ENCODE results near the gene ZNF181. TPM values are rescaled to one million over a fixed set of nuclear protein-coding genes. Genes with fewer than 3 reads are reported as not detected.

The ZNF181 gene
- total RNA-seq, 1 experiment from 2014 or later = 8.2 TPM

DNA sequence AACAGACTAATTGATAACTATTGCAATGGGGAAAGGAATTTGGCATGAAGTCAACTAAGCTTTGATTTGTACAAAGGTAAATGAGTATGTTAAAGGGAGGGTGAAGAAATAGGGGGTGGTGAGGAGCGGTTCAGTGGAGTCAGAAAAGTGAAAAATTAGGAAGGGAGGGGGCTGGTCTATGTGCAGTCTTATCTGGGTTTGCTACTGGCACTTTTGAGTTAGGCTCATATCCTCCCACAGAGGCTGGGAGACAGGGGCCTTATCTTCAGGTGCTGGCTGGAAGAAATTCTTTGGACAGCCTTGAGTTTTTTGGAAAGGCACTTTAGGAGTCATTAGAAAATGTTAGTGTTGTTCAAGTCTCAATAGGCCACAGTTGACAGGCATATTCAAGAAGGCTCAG lies 45.5 kb upstream of the ZNF181 start:
- Histone ChIP-seq H3K14ac (ENCODE audit: insufficient read depth, low read length) (no peak overlapping the region), H2BK5ac (ENCODE audit: insufficient read length, low read length) (no peak overlapping the region), H3K23ac (ENCODE audit: insufficient read length, low read depth, low read length) (no peak overlapping the region), H3K9me3 (ENCODE audit: control insufficient read depth, low read depth, low read length) (peaks cover 13% of the 10 kb centered on the region), H4K20me1 (ENCODE audit: control insufficient read depth, insufficient read depth, insufficient read length) (no peaks in the 10 kb centered on the region), H3K79me2 (ENCODE audit: insufficient read depth, low read length) (no peaks in the 10 kb centered on the region), H2BK12ac (ENCODE audit: insufficient read length, low read depth, low read length) (no peak overlapping the region), H3K4me1 (ENCODE audit: insufficient read depth, low read length) (no peaks in the 10 kb centered on the region), H2AK5ac (ENCODE audit: insufficient read length, low read length) (no peak overlapping the region), H3K4me2 (ENCODE audit: insufficient read depth, insufficient read length, low read length) (no peak overlapping the region), H3K18ac (ENCODE audit: insufficient read length, low read depth, low read length) (no peak overlapping the region), H3K56ac (ENCODE audit: insufficient read length, low read depth, low read length) (no peak overlapping the region), H3K27me3 (ENCODE audit: insufficient read depth, low read length) (no peaks in the 10 kb centered on the region), H3K9ac (ENCODE audit: extremely low read depth, insufficient read length, low read length) (no peak overlapping the region), H2AFZ (ENCODE audit: low read length) (no peak overlapping the region), H3T11ph (ENCODE audit: low read length) (no peak overlapping the region), H2BK15ac (ENCODE audit: low read depth, low read length) (no peak overlapping the region), H3K23me2 (ENCODE audit: insufficient read length, low read depth, low read length, poor library complexity, severe bottlenecking) (no peaks in the 10 kb centered on the region), H2BK20ac (ENCODE audit: low read depth, low read length, poor library complexity, severe bottlenecking) (no peak overlapping the region), H2BK120ac (ENCODE audit: low read depth, low read length, poor library complexity, severe bottlenecking) (no peak overlapping the region), H3K27ac (ENCODE audit: insufficient read length, low read depth, low read length) (no peak overlapping the region), H4K8ac (replicated peaks; ENCODE audit: insufficient read length, low read depth, low read length) (no peak overlapping the region), H3K4ac (ENCODE audit: low read depth, low read length) (no peak overlapping the region), H4K5ac (ENCODE audit: insufficient read length, low read depth, low read length) (no peak overlapping the region), H3K79me1 (ENCODE audit: insufficient read depth, low read depth, low read length, poor library complexity, severe bottlenecking) (no peaks in the 10 kb centered on the region), H4K91ac (ENCODE audit: insufficient read length, low read depth, low read length) (no peak overlapping the region)
- WGBS (ENCODE audit: extremely low coverage, insufficient read length, low lambda C conversion rate) = 100% methylated on average over 1 of the region's 1 CpG
- Mint-ChIP-seq H3K9me3 (peaks cover 51 to 76% of the 10 kb centered on the region in 2 experiments), H3K36me3 (ENCODE audit: insufficient read depth in 1 of 3, low read depth in 3 of 3) (peaks cover 22 to 27% (median 25%) of the 10 kb centered on the region in 3 experiments), H3K4me3 (no peak overlapping the region), H3K27me3 (ENCODE audit: low read depth) (peaks cover 29% of the 10 kb centered on the region), H3K27ac (no peak overlapping the region), H3K4me1 (no peaks in the 10 kb centered on the region)
- DNase-seq = no peak
- TF ChIP-seq, protein P1, sequence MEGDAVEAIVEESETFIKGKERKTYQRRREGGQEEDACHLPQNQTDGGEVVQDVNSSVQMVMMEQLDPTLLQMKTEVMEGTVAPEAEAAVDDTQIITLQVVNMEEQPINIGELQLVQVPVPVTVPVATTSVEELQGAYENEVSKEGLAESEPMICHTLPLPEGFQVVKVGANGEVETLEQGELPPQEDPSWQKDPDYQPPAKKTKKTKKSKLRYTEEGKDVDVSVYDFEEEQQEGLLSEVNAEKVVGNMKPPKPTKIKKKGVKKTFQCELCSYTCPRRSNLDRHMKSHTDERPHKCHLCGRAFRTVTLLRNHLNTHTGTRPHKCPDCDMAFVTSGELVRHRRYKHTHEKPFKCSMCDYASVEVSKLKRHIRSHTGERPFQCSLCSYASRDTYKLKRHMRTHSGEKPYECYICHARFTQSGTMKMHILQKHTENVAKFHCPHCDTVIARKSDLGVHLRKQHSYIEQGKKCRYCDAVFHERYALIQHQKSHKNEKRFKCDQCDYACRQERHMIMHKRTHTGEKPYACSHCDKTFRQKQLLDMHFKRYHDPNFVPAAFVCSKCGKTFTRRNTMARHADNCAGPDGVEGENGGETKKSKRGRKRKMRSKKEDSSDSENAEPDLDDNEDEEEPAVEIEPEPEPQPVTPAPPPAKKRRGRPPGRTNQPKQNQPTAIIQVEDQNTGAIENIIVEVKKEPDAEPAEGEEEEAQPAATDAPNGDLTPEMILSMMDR (conservative IDR thresholded peaks at IDR 0.05) = no peak
